PC-9 (cell line): ENCODE results near the gene NKX6-2. TPM values are rescaled to one million over a fixed set of nuclear protein-coding genes. Genes with fewer than 3 reads are reported as not detected.

ENCODE experiments used
- BruUV-seq: library from RNA; stranded (reverse); fragments of 400-500 nt; replicated peaks from 2 replicates; lab custom pipeline; 2021; lab: Mats Ljungman, UMichigan
- CTCF ChIA-PET: fragments of 300-600 bp; sonication (Branson Sonifier 250); formaldehyde crosslinking; loops from one replicate; lab custom pipeline; 2022; ENCODE audit warnings: antibody characterized with exemption; lab: Charles Lee
- POLR2A ChIA-PET: fragments of 300-600 bp; sonication (Branson Sonifier 250); formaldehyde crosslinking; loops from one replicate; lab custom pipeline; 2022; ENCODE audit warnings: antibody characterized with exemption; ENCODE audit not compliant: unreplicated experiment; lab: Charles Lee
- DNase-seq, 2 experiments: peaks; one replicate each; pipeline versions ENCODE4 v3.0.0 to v3.0.0-alpha.2; 2015 to 2022; ENCODE audit warnings: mixed read lengths in 1 of 2
- H2AFZ ChIP-seq: fragments of 200-600 bp; sonication (generic); 2 replicates; pipeline ENCODE4 v1.8.1; 2017; ENCODE audit warnings: antibody characterized with exemption
- H3F3A ChIP-seq: fragments of 200-600 bp; sonication (generic); 2 replicates; pipeline ENCODE4 v1.8.1; 2017; ENCODE audit warnings: antibody characterized with exemption, mild to moderate bottlenecking, low read depth; ENCODE audit not compliant: insufficient read depth
- H3K27ac ChIP-seq: fragments of 200-600 bp; sonication (generic); 2 replicates; pipeline ENCODE4 v1.6.1; 2016; ENCODE audit warnings: mixed run types
- H3K27me3 ChIP-seq: fragments of 200-600 bp; sonication (generic); 2 replicates; pipeline ENCODE4 v1.6.1; 2016; ENCODE audit warnings: low read depth, mixed run types; ENCODE audit not compliant: insufficient read depth
- H3K36me3 ChIP-seq: fragments of 200-600 bp; sonication (generic); 2 replicates; pipeline ENCODE4 v1.6.1; 2016; ENCODE audit warnings: low read depth, mixed run types
- H3K4me1 ChIP-seq: fragments of 200-600 bp; sonication (generic); replicated peaks from 2 replicates; pipeline ENCODE4 v1.6.1; 2016; ENCODE audit warnings: mixed run types; ENCODE audit not compliant: insufficient read depth
- H3K4me2 ChIP-seq: fragments of 200-600 bp; sonication (generic); 2 replicates; pipeline ENCODE4 v1.6.1; 2017; ENCODE audit warnings: mixed run types
- H3K4me3 ChIP-seq: fragments of 200-600 bp; sonication (generic); 2 replicates; pipeline ENCODE4 v1.6.1; 2016; ENCODE audit warnings: mixed run types
- H3K79me2 ChIP-seq: fragments of 200-600 bp; sonication (generic); 2 replicates; pipeline ENCODE4 v1.6.1; 2017; ENCODE audit warnings: low read depth, mixed run types
- H3K9me2 ChIP-seq: fragments of 200-600 bp; sonication (generic); 2 replicates; pipeline ENCODE4 v1.8.1; 2017; ENCODE audit warnings: mild to moderate bottlenecking; ENCODE audit not compliant: insufficient read depth
- H3K9me3 ChIP-seq: fragments of 200-600 bp; sonication (generic); 2 replicates; pipeline ENCODE4 v1.8.1; 2016; ENCODE audit warnings: low read depth; ENCODE audit not compliant: insufficient read depth
- H4K20me1 ChIP-seq: fragments of 200-600 bp; sonication (generic); 2 replicates; pipeline ENCODE4 v1.8.1; 2017; ENCODE audit not compliant: insufficient read depth
- EZH2 ChIP-seq: fragments of 200-600 bp; sonication (generic); IDR thresholded peaks from 2 replicates; pipeline ENCODE4 v1.8.0; 2017; ENCODE audit warnings: antibody characterized with exemption, low read depth
- intact Hi-C: fragments of 100-400 bp; cut with micrococcal nuclease; formaldehyde crosslinking; loops from one replicate; pipeline ENCODE4 v1.10.0; 2022; ENCODE audit not compliant: unreplicated experiment
- total RNA-seq: library from RNA; stranded (reverse); gene quantifications from 2 replicates; pipeline ENCODE4 v1.2.3, GENCODE V29; 2021
- TF ChIP-seq, protein P1 (sequence below): fragments of 200-600 bp; sonication (generic); conservative IDR thresholded peaks from 2 replicates; pipeline ENCODE4 v1.6.1; 2017; ENCODE audit warnings: mixed run types, antibody characterized with exemption, mild to moderate bottlenecking, moderate library complexity

NKX6-2 gene
- total RNA-seq, 1 experiment from 2014 or later: not detected

DNA sequence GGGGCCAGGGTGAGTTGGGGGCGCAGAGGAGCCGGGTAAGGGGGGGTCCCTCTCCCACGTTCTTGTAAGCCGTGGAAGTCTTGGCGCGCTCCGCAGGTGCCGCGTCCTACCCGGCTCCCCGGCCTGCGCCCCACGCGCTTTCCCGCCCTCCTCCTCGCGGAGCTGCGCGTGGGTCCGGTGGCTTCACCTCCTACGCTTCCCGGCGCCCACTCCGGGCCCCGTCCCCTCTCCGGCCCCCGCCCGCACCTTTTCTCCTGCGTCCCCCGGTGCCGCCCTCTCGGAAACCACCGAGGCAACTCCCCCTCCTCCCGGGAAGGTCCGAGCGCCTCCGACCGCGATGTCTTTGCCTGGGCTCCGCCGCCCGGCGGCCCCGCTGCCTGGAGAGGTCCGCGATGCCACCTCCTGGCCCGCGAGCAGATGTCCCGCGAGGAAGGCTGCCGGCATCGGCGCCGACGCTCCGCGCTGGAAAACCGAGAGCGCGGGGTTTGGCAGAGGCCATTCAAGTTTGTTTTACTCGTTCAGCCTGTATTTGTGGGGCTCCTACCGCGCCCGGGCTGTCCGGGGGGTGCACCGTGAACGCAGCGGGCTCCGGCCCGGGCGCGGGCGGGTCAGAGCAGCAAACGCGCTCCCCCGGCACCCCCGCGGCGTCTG is 2.4 kb upstream of the NKX6-2 start:
- H4K20me1 ChIP-seq: no peaks in the 10 kb centered on the region
- H3K36me3 ChIP-seq: no peaks in the 10 kb centered on the region
- H3K27me3 ChIP-seq: no peaks in the 10 kb centered on the region
- POLR2A ChIA-PET: no interaction called here
- no TSS peak for BruUV-seq
- TF ChIP-seq EZH2: no peak
- TF ChIP-seq, protein P1, sequence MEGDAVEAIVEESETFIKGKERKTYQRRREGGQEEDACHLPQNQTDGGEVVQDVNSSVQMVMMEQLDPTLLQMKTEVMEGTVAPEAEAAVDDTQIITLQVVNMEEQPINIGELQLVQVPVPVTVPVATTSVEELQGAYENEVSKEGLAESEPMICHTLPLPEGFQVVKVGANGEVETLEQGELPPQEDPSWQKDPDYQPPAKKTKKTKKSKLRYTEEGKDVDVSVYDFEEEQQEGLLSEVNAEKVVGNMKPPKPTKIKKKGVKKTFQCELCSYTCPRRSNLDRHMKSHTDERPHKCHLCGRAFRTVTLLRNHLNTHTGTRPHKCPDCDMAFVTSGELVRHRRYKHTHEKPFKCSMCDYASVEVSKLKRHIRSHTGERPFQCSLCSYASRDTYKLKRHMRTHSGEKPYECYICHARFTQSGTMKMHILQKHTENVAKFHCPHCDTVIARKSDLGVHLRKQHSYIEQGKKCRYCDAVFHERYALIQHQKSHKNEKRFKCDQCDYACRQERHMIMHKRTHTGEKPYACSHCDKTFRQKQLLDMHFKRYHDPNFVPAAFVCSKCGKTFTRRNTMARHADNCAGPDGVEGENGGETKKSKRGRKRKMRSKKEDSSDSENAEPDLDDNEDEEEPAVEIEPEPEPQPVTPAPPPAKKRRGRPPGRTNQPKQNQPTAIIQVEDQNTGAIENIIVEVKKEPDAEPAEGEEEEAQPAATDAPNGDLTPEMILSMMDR: no peak
- no peak overlapping the region for H3K27ac ChIP-seq
- DNase-seq: no peak
- CTCF ChIA-PET: no interaction called here
- no peak overlapping the region for H2AFZ ChIP-seq
- intact Hi-C loops: no loop called here
- no peaks in the 10 kb centered on the region for H3K9me2 ChIP-seq
- H3K4me2 ChIP-seq: no peak overlapping the region
- H3K4me3 ChIP-seq: no peak overlapping the region
- no peaks in the 10 kb centered on the region for H3K79me2 ChIP-seq
- H3K9me3 ChIP-seq: no peaks in the 10 kb centered on the region
- H3F3A ChIP-seq: no peaks in the 10 kb centered on the region
- no peaks in the 10 kb centered on the region for H3K4me1 ChIP-seq

DNA sequence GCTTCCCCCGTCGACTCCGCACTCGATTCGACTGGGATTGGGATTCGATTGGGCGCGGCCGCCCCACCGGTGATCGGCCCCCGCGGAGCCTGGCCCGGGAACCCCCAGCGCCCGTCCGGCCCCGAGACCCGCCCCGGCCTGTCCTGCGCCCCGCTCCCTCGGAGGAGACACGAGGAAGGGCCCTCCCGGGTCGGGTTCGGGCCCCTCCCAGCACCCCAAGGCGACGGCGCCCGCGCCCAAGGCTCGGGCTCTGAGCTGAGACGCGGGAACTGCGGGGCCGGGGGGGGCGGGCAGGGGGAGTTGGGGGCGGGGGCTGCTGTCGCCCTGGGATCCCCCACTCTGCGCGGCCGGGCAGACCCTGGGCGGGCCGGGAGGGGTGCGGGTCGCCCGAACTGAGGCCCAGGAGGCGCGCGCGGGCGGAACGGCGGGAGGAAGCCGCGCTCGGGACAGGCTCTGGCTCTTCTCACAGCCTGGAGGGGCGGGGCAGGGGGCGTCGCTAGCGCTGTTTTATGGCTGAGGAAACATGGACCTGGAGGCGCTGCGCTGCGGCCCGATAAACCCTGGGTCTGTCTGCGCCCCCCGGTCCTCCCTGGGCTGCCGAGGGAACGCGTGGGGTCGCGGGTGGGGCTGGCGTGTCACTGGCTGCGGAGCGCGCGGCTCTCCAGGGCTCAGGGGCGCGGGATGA is 1.7 kb upstream of the NKX6-2 start:
- no peak for DNase-seq
- POLR2A ChIA-PET: no interaction called here
- Histone ChIP-seq H3K27me3 (no peaks in the 10 kb centered on the region), H4K20me1 (no peaks in the 10 kb centered on the region), H3K27ac (no peak overlapping the region), H3K4me2 (no peak overlapping the region), H3K36me3 (no peaks in the 10 kb centered on the region), H3K4me3 (no peak overlapping the region), H3F3A (no peaks in the 10 kb centered on the region), H3K79me2 (no peaks in the 10 kb centered on the region), H3K9me3 (no peaks in the 10 kb centered on the region), H2AFZ (no peak overlapping the region), H3K4me1 (no peaks in the 10 kb centered on the region), H3K9me2 (no peaks in the 10 kb centered on the region)
- no TSS peak for BruUV-seq
- CTCF ChIA-PET: no interaction called here
- intact Hi-C loops: no loop called here
- no peak for TF ChIP-seq EZH2
- TF ChIP-seq, protein P1: no peak

DNA sequence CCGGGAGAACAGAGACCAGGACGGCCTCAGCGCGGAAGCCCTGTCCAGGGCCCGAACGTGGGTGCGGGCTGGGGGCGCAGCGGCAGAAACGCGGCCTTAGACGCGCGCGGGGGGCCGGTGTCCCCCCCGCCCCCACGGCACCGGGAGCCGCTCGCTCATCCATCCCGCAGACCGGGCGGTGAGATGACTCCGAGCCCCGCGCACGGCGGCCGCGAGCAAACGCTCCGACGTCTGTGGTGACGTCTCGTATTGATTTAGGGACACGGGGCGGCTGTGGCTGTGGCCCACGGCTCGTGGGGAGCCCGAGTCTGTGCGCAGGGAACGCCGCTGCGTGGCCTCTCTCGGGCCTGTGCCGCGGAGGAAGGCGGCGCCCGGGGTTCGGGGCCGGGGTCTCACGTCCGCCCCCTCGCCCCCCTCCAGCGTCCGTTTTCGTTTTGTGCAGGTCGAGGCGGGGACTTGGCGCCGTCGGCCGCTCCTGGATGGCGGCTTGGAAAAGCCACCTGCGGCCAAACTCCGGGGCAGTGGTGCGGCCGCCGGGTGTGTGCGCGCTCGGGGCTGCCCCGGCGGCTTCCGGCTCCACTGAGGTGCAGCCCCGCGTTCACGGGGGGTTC is 1.0 kb upstream of the NKX6-2 start:
- POLR2A ChIA-PET: no interaction called here
- TF ChIP-seq, protein P1: no peak
- TF ChIP-seq EZH2: no peak
- H3K4me3 ChIP-seq: no peak overlapping the region

More for the DNA sequence above, 1.0 kb upstream of the NKX6-2 start:
- Histone ChIP-seq H3K4me2 (no peak overlapping the region), H3K9me2 (no peaks in the 10 kb centered on the region), H3F3A (no peaks in the 10 kb centered on the region), H4K20me1 (no peaks in the 10 kb centered on the region), H3K4me1 (no peaks in the 10 kb centered on the region), H3K27ac (no peak overlapping the region), H3K9me3 (no peaks in the 10 kb centered on the region), H3K79me2 (no peaks in the 10 kb centered on the region), H2AFZ (no peak overlapping the region), H3K27me3 (no peaks in the 10 kb centered on the region), H3K36me3 (no peaks in the 10 kb centered on the region)
- intact Hi-C loops: no loop called here
- BruUV-seq: no TSS peak
- no peak for DNase-seq
- CTCF ChIA-PET: no interaction called here
